Epithelial cell of proximal tubule (primary cell): Measurements from ENCODE around the gene ASB13. TPM values are rescaled to one million over a fixed set of nuclear protein-coding genes. Genes with fewer than 3 reads are reported as not detected.

ENCODE experiments used
- DNase-seq: peaks from one replicate; pipeline ENCODE4 v3.0.0-alpha.2; 2011; ENCODE audit warnings: low read depth
- H3K4me3 ChIP-seq: 2 replicates; pipeline ENCODE4 v1.5.1; 2011; ENCODE audit warnings: low read depth, mild to moderate bottlenecking, low read length
- CTCF ChIP-seq: conservative IDR thresholded peaks from 2 replicates; pipeline ENCODE4 v1.5.1; 2012; ENCODE audit warnings: low read depth, mild to moderate bottlenecking, low read length
- total RNA-seq: library from RNA; depleted of rRNA; stranded (reverse); fragments of >200 nt; gene quantifications from 2 replicates; pipeline ENCODE4 v1.2.3, GENCODE V29; 2015

The ASB13 gene
- total RNA-seq, 1 donor from 2014 or later = 12.8 TPM

GRCh38 chr10:5619362-5620211 is 46.8 kb downstream of the ASB13 start:
- no peak overlapping the region for H3K4me3 ChIP-seq
- TF ChIP-seq CTCF = no peak
- no peak for DNase-seq

GRCh38 chr10:5618829-5619228 is 47.6 kb downstream of the ASB13 start:
- no peak overlapping the region for H3K4me3 ChIP-seq
- no peak for DNase-seq
- TF ChIP-seq CTCF = no peak

GRCh38 chr10:5618042-5618441 is 48.4 kb downstream of the ASB13 start:
- H3K4me3 ChIP-seq = no peak overlapping the region
- no peak for TF ChIP-seq CTCF
- DNase-seq = no peak

- no peak for DNase-seq
- no peak overlapping the region for H3K4me3 ChIP-seq
- TF ChIP-seq CTCF = no peak
Observed at GRCh38 chr10:5617521-5617920, 48.9 kb downstream of the ASB13 start.

GRCh38 chr10:5616836-5617235 is 49.6 kb downstream of the ASB13 start:
- no peak for TF ChIP-seq CTCF
- no peak overlapping the region for H3K4me3 ChIP-seq
- DNase-seq = no peak

GRCh38 chr10:5616046-5616445 is 50.3 kb downstream of the ASB13 start:
- H3K4me3 ChIP-seq = no peak overlapping the region
- no peak for TF ChIP-seq CTCF
- DNase-seq = no peak

- no peak for TF ChIP-seq CTCF
- DNase-seq = no peak
- no peak overlapping the region for H3K4me3 ChIP-seq
Observed at GRCh38 chr10:5615316-5615715, 51.1 kb downstream of the ASB13 start.
